Endometrial microvascular endothelial cells (primary cell): ENCODE measurements around the gene ENO1. TPM values are rescaled to one million over a fixed set of nuclear protein-coding genes. Genes with fewer than 3 reads are reported as not detected.
"Not testable (repeated sequence)": the region's sequence is repeated elsewhere in the genome, so short reads cannot be mapped to it uniquely, and the experiment has no call there.

Source experiments
- in situ Hi-C: cut with HindIII; loops from 2 replicates; pipeline ENCODE4 v1.10.0; 2017; ENCODE audit warnings: low sequenced_read_pairs, low pct_unique_long_range_greater_than_20kb; ENCODE audit errors: inconsistent ontology term
- total RNA-seq: library from RNA; depleted of rRNA; stranded (reverse); fragments of >200 nt; gene quantifications from one replicate; pipeline ENCODE4 v1.2.3, GENCODE V29; 2015; ENCODE audit errors: inconsistent ontology term

ENO1 gene
- 2,878 TPM for total RNA-seq

DNA sequence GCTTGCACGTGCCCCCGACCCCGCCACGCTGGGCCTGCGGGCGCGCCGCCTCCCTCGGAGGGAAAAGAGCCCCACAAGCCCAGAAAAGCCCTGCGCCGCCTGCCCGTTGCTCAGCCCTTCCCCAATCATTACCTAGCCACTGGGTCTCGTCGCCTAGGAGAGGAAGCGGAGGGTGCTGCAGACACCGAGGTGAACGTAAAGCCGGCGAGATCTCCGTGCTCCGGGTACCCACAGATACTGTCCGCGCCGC, at the start of gene ENO1:
TSS of gene ENO1 (minus strand) at position 239 of the 250 bp plus-strand sequence. CDS start 3,778 bp downstream, outside the sequence.
- in situ Hi-C loops, result no loop called here

DNA sequence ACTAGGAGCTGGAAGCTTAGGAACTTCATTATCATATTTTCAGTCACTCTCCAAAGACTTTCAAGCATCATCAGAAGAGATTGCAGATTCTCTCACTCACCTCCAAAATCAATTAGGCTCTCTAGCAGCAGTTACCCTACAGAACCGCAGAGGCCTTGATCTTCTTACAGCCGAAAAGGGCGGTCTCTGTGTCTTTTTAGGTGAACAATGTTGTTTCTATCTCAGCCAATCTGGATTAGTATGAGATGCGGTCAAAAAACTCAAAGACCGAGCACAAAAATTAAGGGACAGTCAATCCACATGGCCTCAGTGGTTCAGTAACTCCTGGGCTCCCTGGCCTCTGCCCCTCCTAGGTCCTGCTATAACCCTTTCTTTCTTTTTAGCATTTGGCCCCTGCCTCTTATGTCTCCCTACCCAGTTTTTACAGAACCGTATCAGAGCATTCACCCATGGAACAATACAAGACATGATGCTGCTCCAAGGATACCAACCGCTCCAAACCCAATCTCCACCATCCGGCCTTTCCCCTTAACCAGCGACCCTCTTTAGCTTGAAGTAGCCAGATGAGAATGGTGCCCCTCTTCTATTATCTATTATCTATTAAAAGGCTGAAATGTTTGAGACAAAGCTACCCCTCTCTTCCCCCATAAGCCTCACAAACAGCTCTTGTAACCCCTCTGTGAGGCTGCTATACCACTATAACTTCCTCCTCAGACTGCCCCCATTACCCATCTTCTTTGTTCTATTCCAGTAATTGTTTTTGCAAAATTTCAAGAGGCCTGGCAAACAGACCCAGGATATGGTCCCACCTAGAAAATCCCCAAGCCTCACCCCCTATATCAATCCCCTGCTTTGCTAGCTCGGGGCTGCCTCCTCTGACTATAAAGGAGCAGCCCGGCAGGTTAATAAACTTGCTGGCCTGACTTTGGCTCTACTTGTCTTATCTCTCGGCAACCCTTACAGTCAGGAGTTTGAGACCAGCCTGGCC, 48.5 kb upstream of the ENO1 start:
- in situ Hi-C loops, result no loop called here

DNA sequence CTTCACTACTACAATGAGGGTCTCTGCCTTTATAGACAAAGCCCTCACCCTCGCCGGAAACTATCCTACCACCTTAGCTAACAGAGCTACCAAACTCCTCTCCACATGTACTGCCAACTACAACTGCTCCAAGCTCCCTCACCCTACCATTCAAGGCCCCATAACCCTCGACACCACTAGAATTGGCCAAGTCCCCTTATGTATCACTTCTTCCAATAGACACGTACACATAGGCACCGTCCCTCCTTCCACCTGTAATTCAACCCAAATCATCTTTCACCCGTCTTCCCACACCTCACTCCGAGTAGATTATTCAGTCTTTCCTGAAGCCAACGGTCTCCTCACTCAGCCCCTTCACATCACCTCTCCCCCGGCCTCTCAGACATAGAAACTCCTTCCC, 47.5 kb upstream of the ENO1 start:
- in situ Hi-C loops, result no loop called here

DNA sequence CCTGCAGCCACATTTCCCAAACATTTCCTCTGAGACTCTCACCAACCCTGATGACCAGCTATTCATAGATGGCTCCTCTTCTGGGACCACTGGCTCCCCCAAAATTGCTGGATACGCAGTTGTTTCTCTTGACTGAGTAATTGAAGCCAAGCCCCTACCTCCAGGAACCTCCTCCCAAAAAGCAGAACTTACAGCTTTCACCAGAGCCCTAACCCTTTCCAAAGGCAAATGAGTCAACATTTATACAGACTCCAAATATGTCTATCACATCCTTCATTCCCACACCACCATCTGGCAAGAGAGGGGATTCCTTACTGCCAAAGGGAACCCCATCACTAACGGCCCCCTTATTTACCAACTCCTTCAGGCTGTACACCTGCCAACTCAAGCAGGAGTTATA, 46.9 kb upstream of the ENO1 start:
- in situ Hi-C loops, result no loop called here

DNA sequence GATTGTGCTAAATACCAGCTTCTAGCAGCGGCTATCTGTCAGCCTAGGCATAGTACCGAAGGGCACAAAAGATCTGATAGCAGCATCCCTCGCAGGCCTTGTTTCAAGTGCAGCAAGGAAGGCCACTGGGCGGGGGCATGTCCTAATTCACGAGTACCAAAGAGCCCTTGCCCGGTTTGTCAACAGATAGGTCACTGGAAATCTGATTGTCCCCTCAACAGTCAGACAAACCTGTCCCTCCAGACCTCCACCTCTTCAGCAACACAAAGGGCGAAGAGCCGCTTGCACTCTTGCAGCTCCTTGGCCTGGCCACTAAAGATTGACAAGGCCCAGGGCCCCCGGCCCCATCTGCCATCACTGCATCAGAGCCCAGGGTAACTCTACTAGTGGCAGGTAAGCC, 44.5 kb upstream of the ENO1 start:
- in situ Hi-C loops, result no loop called here

DNA sequence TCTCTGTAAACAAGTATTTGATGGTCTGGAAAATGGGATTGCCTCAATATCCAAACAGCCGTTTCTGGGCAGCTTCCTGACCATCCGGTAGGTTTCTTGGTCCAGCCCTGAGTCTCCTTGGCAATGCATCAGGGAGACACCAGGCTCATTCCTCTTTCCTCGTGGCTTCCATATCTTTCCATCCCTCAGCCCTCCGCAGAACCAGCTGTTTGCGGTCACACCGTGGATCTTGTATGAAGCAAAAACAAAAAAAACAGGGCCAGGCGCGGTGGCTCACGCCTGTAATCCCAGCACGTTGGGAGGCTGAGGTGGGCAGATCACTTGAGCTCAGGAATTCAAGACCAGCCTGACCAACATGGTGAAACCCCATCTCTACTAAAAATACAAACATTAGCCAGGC, 39.0 kb upstream of the ENO1 start:
- in situ Hi-C loops, result not testable (repeated sequence)

DNA sequence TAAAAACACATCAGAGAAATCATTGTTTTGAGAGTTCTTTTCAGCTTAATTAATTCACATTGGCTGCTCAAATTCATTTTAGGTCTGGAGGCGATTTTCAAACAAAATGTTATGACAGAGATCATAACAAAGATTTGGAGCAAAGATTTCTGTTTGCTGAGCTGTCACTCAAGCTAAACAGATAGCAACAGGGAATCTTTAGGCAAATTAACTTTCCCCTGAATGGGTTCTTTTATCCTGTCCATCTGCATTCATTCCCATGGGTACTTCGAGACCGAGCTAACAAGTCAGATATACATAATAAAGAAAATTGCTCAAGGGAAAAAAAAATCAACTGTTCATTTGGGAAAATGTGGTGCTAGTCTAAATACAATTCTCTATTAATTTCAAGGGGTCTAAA, 37.0 kb upstream of the ENO1 start:
- in situ Hi-C loops, result no loop called here

DNA sequence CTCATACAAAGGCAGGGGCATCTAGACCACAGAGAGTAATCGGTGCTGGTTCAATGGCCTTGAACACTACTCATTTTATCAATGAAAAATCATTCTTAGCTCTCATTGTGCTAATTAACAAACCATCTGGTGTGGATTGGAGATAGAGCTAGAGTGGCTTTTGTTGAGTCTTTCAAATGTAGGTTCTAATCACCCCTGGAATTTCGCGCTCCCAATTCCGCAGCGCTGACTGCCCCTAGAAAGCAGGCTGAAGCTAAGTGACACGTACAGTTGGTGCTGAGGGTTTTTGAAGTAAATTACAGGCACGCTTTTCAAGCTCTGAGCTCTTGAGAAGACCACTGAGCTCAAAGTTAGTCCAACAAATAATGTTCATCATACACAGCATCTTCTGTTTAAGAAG, 36.0 kb upstream of the ENO1 start:
- in situ Hi-C loops, result no loop called here

DNA sequence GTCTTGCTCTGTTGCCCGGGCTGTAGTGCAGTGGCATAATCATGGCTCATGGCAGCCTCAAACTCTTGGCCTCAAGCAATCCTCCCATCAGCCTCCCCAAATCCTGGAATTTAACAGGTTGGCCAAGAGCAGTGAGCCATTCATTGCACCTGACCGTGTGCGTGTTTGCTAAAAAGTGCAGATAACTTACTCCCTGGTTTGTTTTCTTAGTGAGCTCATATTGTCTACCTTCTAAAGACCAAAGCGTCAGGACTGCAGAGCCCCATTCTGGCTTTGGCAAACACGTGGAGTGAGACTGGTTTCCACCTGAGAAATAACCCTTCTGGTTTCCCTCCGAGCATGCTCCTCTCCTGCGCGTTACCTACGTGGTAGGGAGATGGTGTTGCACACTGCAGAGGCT, 35.0 kb upstream of the ENO1 start:
- in situ Hi-C loops, result no loop called here

DNA sequence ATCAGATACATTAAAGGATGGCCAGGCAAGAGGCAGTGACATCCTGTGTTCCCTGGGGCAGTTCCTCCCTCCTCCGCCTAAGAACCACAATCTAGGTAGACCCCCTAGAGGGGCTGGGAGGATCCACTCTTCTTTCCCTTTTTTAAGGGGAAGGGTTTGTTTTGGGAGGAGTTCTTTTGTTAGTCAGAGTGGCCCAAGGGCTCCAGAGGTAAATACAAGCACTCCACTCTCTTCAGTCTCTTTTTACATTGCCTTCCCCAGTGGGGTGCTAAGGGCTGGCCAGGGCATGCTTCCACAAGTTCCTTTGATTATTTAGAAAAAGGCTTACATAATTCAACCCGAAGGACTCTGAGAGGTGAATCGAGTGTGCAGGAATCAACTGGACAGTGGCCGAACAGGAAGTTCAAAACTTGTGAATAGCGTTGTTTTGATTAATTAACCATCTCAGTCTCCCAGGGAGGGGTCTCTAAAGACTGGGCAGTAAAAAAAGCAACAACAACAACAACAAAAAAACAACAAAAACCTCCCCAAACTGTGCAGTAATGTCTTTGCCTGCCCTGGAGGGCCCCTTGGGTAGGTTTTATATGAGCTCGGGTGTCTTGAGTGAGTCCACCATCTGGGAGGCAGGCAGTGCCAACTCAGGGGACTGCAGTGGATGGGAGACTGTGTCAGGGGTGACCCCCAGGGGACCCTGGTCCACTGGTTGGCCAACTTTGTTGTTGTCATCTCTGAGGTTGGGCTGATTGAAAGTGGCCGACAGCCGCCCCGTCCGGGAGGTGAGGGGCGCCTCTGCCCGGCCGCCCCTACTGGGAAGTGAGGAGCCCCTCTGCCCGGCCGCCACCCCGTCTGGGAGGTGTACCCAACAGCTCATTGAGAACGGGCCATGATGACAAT, 33.2 kb upstream of the ENO1 start:
- in situ Hi-C loops, result no loop called here

DNA sequence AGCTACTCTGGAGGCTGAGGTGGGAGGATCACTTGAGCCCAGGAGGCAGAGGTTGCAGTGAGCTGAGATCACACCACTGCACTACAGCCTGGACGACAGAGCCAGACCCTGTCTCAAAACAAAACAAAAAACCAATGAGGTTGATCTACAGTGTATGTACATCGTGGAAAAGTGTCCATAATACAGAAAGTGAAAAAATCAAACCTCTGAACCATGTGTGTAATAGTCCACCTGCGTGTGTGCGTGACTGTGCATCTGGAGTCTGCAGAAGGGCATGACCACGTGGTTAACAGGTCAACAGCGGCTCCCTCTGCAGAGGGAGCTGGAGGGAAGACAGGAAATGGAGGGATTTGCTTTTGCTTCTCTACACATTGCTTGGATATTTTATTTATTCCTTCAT, 32.4 kb upstream of the ENO1 start:
- in situ Hi-C loops, result no loop called here

DNA sequence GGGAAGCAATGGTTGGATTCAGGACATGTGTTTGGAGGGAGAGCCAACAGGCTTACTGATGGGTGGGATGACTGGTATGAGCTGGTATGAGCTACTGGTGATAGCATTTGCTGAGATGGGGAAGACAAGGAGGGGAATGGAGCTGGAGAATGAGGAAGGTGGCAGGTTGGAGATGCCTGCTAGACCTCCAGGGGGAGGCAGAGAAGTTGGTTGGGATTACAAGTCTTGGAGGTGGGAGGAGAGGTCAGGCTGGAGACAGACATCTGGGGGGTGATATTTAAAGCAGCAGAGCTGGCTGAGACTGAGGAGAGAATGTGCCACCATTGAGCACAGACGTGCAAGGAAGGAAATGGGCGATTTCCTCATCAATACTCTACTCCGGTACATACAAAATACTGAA, 31.8 kb upstream of the ENO1 start:
- in situ Hi-C loops, result no loop called here

DNA sequence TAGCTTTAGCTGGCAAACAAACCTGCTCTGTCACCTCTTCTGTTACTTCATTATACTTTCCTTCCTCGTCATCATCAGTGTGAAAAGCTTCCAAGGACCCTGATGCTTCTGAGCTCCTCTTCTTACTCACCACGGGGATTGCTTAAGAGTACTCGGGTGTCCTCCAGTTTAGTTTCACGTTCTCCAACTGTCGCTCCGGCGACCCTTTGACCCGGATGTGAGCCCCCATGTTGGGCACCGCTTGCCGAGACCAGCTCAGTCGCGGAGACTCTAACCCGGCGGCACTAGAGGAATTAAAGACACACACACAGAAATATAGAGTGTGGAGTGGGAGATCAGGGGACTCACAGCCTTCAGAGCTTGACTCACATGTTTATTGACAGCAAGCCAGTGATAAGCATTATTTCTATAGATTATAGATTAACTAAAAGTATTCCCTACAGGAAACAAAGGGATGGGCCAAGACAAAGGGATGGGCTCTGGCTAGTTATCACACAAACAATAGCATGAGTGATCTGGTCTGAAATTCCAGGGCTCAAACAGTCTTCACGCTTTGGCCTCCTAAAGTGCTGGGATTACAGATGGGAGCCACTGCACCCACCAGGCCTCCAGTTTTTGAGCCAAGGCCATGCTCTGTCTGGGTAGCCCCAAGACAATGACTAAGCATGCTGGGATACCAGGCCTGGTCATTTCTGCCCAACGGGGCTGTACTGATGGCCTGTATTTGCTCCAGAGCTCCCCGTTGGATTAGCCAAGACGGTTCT, 30.1 kb upstream of the ENO1 start:
- in situ Hi-C loops, result no loop called here

DNA sequence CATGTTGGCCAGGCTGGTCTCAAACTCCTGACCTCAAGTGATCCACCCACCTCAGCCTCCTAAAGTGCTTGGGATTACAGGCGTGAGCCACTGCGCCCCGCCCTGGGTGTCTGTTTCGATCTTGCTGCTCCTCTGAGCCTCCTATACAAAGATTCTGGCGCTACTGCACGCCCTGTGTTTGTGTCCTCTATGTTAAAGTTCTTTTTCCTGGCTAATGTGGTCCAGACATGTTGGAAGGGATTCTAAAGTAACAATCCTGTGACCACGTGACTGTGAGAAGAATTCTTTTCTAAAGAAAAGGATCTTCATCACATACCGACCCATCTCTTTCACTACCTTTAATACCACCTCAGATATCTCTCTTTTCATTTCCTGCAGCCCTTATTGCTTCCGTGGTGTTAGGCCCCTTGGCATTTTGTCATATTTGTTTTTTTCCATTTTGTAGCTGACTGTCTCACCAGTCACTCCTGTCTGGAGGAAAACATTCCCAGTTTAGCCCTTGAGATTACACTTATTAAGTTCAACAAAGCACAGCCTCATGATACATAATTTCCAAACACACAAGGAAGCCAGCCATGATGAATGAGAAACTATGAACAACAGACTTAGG, 27.2 kb upstream of the ENO1 start:
- in situ Hi-C loops, result no loop called here

DNA sequence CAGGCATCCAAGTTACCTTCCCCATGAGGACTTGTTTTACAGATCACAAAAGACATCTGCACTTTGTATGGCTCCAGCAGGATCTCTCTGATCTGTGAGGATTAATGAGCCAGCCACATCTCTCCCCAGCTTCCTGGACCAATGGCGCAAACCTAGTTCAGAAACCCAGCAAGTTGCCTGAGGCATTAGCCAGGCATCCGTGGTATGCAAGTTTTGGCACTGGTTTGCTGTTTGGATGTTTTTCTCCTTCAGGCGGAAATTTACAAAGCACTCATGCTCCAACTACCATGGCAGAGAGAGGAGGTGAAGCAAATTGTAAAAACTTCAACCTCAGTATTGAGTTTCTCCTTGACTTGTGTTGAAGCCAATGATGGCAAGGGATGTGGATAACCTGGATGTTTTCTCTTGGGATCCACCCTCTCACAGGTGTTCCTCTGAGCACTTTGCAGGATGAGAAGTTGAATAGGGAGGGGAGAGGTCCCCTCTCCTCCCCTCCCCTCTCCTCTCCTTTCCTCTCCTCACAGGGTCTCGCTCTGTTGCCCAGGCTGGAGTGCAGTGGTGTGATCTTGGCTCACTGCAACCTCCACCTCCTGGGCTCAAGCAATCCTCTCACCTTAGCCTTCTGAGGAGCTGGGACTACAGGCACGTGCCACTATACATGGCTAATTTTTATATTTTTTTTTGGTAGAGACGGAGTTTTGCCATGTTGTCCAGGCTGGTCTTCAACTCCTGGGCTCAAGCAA, 25.6 kb upstream of the ENO1 start:
- in situ Hi-C loops, result no loop called here

DNA sequence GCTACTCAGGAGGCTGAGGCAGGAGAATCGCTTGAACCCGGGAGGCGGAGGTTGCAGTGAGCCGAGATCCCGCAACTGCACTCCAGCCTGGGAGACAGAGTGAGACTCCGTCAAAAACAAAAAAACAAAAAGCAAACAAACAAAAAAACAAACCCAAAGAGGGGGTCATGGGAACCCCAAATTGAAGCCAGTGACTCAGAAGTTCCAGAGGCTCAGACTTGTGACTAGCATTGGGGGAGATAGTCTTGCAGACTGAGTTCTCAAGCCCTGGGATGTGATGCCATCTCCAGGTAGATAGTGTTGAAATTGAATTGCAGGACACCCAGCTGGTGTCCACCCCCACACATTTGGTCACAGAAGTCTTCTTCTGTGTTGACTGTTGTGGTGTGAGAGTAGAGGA, 24.9 kb upstream of the ENO1 start:
- in situ Hi-C loops, result no loop called here

DNA sequence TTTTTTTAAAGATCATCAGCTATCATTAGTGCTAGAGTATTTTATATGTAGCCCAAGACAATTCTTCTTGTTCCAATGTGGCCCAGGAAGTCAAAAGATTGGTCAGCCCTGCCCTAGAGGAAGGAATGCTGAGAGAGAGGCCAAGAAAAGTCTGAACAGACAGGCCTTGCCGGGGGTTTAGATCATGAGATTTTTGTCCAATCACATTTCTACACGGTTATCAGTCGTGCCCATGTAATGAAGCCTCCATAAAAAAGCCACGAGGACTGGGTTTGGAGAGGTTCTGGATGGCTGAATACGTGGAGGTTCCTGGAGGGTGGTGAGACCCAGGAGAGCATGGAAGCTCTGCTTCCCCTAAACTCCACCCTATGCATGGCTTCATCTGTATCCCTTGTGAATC, 24.3 kb upstream of the ENO1 start:
- in situ Hi-C loops, result no loop called here

DNA sequence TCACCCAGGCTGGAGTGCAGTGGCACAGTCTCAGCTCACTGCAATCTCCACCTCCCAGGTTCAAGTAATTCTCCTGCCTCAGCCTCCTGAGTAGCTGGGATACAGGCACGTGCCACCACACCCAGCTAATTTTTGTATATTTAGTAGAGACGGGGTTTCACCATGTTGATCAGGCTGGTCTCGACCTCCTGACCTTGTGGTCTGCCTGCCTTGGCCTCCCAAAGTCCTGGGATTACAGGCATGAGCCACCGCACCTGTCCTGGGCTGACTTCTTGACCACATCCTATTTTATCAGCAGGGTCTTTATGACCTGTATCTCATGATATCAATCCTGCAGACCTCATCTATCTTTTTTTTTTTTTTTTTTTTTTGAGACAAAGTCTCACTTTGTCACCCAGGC, 22.2 kb upstream of the ENO1 start:
- in situ Hi-C loops, result not testable (repeated sequence)
